WTC11 (cell line): ENCODE data around the gene TMEM238L.
A peak's percentile ranks its signal among the peaks of the same experiment; 100 is the strongest.

Experiments
- ATF1 ChIP-seq: sonication (generic); formaldehyde crosslinking; IDR thresholded peaks from 2 replicates; pipeline ENCODE4 v1.8.1; 2023; ENCODE audit warnings: mild to moderate bottlenecking, moderate library complexity, missing genetic modification reagents
- CTCF ChIP-seq: fragments of 200-600 bp; IDR thresholded peaks from 2 replicates; pipeline ENCODE4 v1.8.0; 2022; ENCODE audit warnings: antibody characterized with exemption
- MLX ChIP-seq: sonication (generic); formaldehyde crosslinking; IDR thresholded peaks from 2 replicates; pipeline ENCODE4 v1.8.1; 2023; ENCODE audit warnings: mild to moderate bottlenecking, missing genetic modification reagents, moderate library complexity
- NFE2L1 ChIP-seq: sonication (generic); formaldehyde crosslinking; IDR thresholded peaks from 2 replicates; pipeline ENCODE4 v1.8.1; 2023; ENCODE audit warnings: missing genetic modification reagents
- NR2C2 ChIP-seq: sonication (generic); formaldehyde crosslinking; IDR thresholded peaks from 2 replicates; pipeline ENCODE4 v1.8.0; 2022; ENCODE audit warnings: mild to moderate bottlenecking, missing genetic modification reagents
- SMAD3 ChIP-seq: sonication (generic); formaldehyde crosslinking; IDR thresholded peaks from 2 replicates; pipeline ENCODE4 v1.8.0; 2022; ENCODE audit warnings: missing genetic modification reagents, mild to moderate bottlenecking, borderline replicate concordance

DNA sequence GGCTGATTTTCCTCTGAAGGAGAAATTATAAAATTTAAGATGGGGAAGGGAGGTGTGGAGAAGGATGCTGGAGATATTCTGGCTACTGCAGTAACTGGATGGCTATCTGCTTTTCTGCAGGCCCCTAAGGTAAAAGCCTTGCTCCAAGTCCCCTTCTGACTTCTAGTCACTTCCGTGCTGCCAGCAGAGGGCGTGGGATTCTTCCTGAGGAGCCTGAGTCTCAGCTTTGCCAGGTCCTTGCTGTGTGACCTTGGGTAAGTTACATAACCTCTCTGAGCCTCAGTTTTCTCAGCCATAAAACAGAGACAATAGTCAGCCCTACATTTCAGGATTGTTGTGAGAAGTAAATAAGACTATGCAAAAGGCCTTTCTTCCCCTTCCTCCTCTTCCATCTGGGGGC, 49.8 kb downstream of the TMEM238L start:
- TF ChIP-seq NR2C2 (CRISPR knock-in tag) (no peak), NFE2L1 (no peak), MLX (CRISPR knock-in tag) (no peak), CTCF (0 out of 2 replicates have a peak, but pooled peaks have one; percentile 18), SMAD3 (CRISPR knock-in tag) (no peak), ATF1 (CRISPR knock-in tag) (no peak)
